KMS-11 (cell line): ENCODE measurements around the gene MCHR1.

Source experiments
- H2AFZ ChIP-seq: fragments of 200-600 bp; sonication (generic); 2 replicates; pipeline ENCODE4 v1.6.1; 2016; ENCODE audit warnings: antibody characterized with exemption, mixed run types, low read depth
- H3K27ac ChIP-seq: fragments of 200-600 bp; sonication (generic); 2 replicates; pipeline ENCODE4 v1.6.1; 2016; ENCODE audit warnings: mild to moderate bottlenecking, mixed run types
- H3K27me3 ChIP-seq: fragments of 200-600 bp; sonication (generic); 2 replicates; pipeline ENCODE4 v1.6.1; 2017; ENCODE audit warnings: mild to moderate bottlenecking, low read depth, mixed run types, moderate library complexity; ENCODE audit not compliant: insufficient read depth
- H3K36me3 ChIP-seq: fragments of 200-600 bp; sonication (generic); 2 replicates; pipeline ENCODE4 v1.6.1; 2017; ENCODE audit warnings: mild to moderate bottlenecking, mixed run types; ENCODE audit not compliant: insufficient read depth
- H3K4me1 ChIP-seq: fragments of 200-600 bp; sonication (generic); 2 replicates; pipeline ENCODE4 v1.6.1; 2016; ENCODE audit warnings: mild to moderate bottlenecking, low read depth, mixed run types; ENCODE audit not compliant: poor library complexity, severe bottlenecking
- H3K4me2 ChIP-seq: fragments of 200-600 bp; sonication (generic); 2 replicates; pipeline ENCODE4 v1.7.0; 2016; ENCODE audit warnings: mild to moderate bottlenecking, mixed run types
- H3K4me3 ChIP-seq: fragments of 200-600 bp; sonication (generic); IDR thresholded peaks from 2 replicates; pipeline ENCODE4 v1.6.1; 2017; ENCODE audit warnings: low read depth, low read length, mixed read lengths; ENCODE audit not compliant: insufficient read depth
- H3K79me2 ChIP-seq: fragments of 200-600 bp; sonication (generic); 2 replicates; pipeline ENCODE4 v1.6.1; 2016; ENCODE audit warnings: low read depth, mixed run types; ENCODE audit not compliant: insufficient read depth
- H3K9ac ChIP-seq: fragments of 200-600 bp; sonication (generic); 2 replicates; pipeline ENCODE4 v1.6.1; 2016; ENCODE audit warnings: mild to moderate bottlenecking, mixed run types
- H4K20me1 ChIP-seq: fragments of 200-600 bp; sonication (generic); 2 replicates; pipeline ENCODE4 v1.6.1; 2016; ENCODE audit warnings: mild to moderate bottlenecking, mixed run types; ENCODE audit not compliant: insufficient read depth
- TF ChIP-seq, protein P1 (sequence below): fragments of 200-600 bp; sonication (generic); conservative IDR thresholded peaks from 2 replicates; pipeline ENCODE4 v1.6.1; 2017; ENCODE audit warnings: low read depth, mild to moderate bottlenecking, antibody characterized with exemption, low read length, moderate library complexity, mixed read lengths

Gene MCHR1

DNA sequence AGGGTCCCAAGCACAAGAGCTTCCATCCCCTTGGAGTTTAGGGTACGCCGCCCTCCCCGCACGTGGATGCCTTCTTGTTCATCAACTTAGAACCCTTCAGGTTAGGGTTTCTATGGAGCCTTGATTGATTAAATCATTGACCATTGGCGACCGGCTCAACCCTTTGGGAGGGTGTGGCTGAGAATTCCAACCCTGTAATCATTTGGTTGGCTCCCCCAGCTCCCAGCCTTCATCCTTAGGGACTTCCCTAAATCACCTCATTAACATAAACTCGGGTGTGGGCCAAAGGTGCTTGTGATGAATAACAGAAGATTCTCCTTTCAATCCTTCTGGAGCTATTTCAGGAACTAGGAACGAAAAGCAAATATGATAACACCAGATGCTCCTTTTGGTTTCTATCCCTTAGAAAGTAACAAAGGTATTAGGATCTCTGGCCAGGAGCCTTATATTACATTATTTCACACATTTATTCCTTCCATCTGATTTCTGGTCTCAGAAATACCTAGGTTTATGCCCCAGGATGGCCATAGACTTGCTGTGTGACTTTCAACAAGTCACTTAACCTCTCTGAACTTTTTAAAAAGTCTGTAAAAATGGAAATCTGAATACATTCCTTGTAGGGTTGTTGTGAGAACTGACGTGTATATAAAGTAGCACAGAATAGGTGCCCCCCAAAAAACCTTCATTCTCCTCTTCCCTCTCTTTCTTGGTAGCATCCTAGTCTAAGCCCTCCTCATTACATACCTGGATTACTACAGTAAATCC lies 26.8 kb downstream of the MCHR1 start:
- TF ChIP-seq, protein P1, sequence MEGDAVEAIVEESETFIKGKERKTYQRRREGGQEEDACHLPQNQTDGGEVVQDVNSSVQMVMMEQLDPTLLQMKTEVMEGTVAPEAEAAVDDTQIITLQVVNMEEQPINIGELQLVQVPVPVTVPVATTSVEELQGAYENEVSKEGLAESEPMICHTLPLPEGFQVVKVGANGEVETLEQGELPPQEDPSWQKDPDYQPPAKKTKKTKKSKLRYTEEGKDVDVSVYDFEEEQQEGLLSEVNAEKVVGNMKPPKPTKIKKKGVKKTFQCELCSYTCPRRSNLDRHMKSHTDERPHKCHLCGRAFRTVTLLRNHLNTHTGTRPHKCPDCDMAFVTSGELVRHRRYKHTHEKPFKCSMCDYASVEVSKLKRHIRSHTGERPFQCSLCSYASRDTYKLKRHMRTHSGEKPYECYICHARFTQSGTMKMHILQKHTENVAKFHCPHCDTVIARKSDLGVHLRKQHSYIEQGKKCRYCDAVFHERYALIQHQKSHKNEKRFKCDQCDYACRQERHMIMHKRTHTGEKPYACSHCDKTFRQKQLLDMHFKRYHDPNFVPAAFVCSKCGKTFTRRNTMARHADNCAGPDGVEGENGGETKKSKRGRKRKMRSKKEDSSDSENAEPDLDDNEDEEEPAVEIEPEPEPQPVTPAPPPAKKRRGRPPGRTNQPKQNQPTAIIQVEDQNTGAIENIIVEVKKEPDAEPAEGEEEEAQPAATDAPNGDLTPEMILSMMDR: no peak
- Histone ChIP-seq H3K79me2 (no peaks in the 10 kb centered on the region), H3K4me3 (no peak overlapping the region), H3K27me3 (no peaks in the 10 kb centered on the region), H3K9ac (no peak overlapping the region), H2AFZ (no peak overlapping the region), H3K36me3 (no peaks in the 10 kb centered on the region), H3K4me2 (no peak overlapping the region), H3K4me1 (no peaks in the 10 kb centered on the region), H4K20me1 (no peaks in the 10 kb centered on the region), H3K27ac (no peak overlapping the region)

DNA sequence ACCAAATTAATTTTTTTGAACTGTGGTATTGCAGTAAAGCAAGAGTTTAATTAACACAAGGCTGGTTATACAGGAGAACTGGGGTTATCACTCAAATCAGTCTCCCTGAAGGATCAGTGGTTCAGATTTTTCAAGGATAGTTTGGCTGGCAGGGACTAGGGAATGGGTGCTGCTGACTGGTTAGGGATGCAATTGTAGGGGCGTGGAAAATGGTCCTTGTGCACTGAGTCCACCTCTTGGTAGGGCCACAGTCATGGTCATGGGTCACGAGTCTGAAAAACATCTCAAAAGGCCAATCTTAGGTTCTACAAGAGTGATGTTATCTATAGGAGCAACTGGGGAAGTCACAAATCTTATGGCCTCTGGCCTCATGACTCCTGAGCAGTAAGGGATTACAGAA lies 27.9 kb downstream of the MCHR1 start:
- Histone ChIP-seq H3K27me3 (no peaks in the 10 kb centered on the region), H3K4me2 (no peak overlapping the region), H3K4me1 (no peaks in the 10 kb centered on the region), H2AFZ (no peak overlapping the region), H3K27ac (no peak overlapping the region), H3K36me3 (no peaks in the 10 kb centered on the region), H4K20me1 (no peaks in the 10 kb centered on the region), H3K4me3 (no peak overlapping the region), H3K9ac (no peak overlapping the region), H3K79me2 (no peaks in the 10 kb centered on the region)
- TF ChIP-seq, protein P1: no peak

DNA sequence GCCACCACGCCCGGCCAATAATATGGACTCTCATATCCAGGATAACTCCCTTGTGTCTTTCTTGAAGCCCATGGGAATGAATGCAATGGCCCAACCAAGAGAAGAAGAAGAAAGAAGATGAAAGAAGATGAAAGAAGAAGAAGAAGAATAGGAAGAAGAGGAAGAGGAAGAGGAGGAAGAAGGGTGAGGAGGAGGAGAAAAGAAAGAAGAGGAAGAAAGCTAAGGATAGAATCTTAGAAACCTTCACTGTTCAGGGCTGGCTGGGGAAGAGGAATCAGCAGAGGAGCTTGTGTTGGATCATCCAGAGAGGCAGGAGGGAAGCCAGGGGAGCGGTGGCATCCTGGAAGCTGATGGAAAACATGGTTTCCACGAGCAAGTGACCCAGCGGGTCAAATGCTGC lies 28.9 kb downstream of the MCHR1 start:
- no peak overlapping the region for H3K27ac ChIP-seq
- H3K4me3 ChIP-seq: no peak overlapping the region
- no peaks in the 10 kb centered on the region for H3K79me2 ChIP-seq
- H3K9ac ChIP-seq: no peak overlapping the region
- no peaks in the 10 kb centered on the region for H3K4me1 ChIP-seq
- H3K36me3 ChIP-seq: no peaks in the 10 kb centered on the region
- H3K27me3 ChIP-seq: no peaks in the 10 kb centered on the region
- H2AFZ ChIP-seq: no peak overlapping the region
- TF ChIP-seq, protein P1: no peak
- H4K20me1 ChIP-seq: no peaks in the 10 kb centered on the region
- H3K4me2 ChIP-seq: no peak overlapping the region

DNA sequence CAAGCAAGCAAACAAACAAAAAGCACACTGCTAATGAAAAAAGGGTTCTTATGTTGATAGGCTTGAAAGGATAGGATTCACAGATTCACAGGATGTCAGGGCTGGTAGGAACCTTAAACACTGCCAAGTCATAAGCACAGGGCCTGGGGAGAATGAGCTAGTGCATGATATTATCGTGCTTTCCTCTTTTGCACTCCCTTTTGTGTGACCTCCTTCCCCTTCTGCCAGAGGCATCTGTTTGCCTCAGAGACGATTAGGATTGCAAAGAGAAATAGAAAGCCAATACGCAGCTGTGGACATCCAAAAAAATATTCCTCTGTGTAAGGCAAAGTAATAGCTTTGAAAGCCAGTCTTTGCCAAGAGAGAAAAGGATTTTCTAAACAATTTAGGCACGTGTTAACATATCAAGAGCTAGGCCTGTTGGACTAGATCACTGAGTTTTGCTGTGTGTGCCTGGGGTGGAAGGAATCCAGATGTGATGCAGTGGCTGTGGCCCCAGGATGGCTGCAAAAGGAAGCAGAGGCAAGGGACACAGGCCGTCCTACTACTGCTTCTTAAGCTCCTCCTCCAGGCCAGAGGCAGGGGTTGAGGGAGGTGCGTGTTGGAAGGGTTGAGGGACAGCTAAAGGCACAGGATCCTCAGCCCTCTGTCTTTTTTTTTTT lies 30.6 kb downstream of the MCHR1 start:
- Histone ChIP-seq H3K27ac (no peak overlapping the region), H3K36me3 (no peaks in the 10 kb centered on the region), H3K4me3 (no peak overlapping the region), H3K4me1 (no peaks in the 10 kb centered on the region), H2AFZ (no peak overlapping the region), H4K20me1 (no peaks in the 10 kb centered on the region), H3K79me2 (no peaks in the 10 kb centered on the region), H3K9ac (no peak overlapping the region), H3K4me2 (no peak overlapping the region), H3K27me3 (no peaks in the 10 kb centered on the region)
- TF ChIP-seq, protein P1: no peak
